Stimulated activated naive CD8-positive, alpha-beta T cell treated with anti-CD3 and anti-CD28 coated beads, Interleukin-15, Interleukin-2, amounts not matched to agents 100 U/mL and 50 U/mL, for 24 hours (primary cell): ENCODE data around the gene CEP97.

Source experiments
- ATAC-seq: fragments of 150-1000 bp; cut with Tn5 transposase; one replicate; pipeline ENCODE4 v1.10.0; 2021
- DNase-seq: peaks from one replicate; pipeline ENCODE4 v3.0.0; 2021

Gene CEP97

GRCh38 chr3:101813817-101814440 is 89.5 kb downstream of the CEP97 start:
- no peak for DNase-seq
- ATAC-seq: no peak

GRCh38 chr3:101814835-101815234 is 90.4 kb downstream of the CEP97 start:
- DNase-seq (no peak), ATAC-seq (peak; percentile 41)

- no peak for ATAC-seq
- DNase-seq: no peak
These were observed 92.1 kb downstream of the CEP97 start for GRCh38 chr3:101816215-101817149.

GRCh38 chr3:101817992-101818391 is 93.6 kb downstream of the CEP97 start:
- no peak for DNase-seq
- ATAC-seq: no peak

- ATAC-seq: peak; percentile 62
- DNase-seq: no peak
These were observed 95.3 kb downstream of the CEP97 start for GRCh38 chr3:101819649-101820206.
